ENCODE measurements around the gene HSD11B1. TPM values are rescaled to one million over a fixed set of nuclear protein-coding genes. Genes with fewer than 3 reads are reported as not detected.

The HSD11B1 gene
- total RNA-seq: 6.0 TPM

- DNase-seq (ENCODE audit: low spot score): peak; percentile 77
- ATAC-seq: peak; percentile 98
- intact Hi-C loops (cut with DNase I): no loop called here
Observed at GRCh38 chr1:209704584-209704983, at the start of gene HSD11B1. TSS of gene HSD11B1 (plus strand) at chr1:209704846. CDS start at chr1:209704943, 97 bp downstream.

GRCh38 chr1:209655411-209656231 lies 49.0 kb upstream of the HSD11B1 start:
- ATAC-seq: no peak
- no peak for DNase-seq (ENCODE audit: low spot score)
- intact Hi-C loops (cut with DNase I): loop anchor here (2.0 kb wide), 1 partner anchor 25 kb away; no protein-coding TSS in a partner anchor

GRCh38 chr1:209657140-209657879 lies 47.3 kb upstream of the HSD11B1 start:
- intact Hi-C loops (cut with DNase I): no loop called here
- DNase-seq (ENCODE audit: low spot score): no peak
- no peak for ATAC-seq

- ATAC-seq: no peak
- DNase-seq (ENCODE audit: low spot score): no peak
- intact Hi-C loops (cut with DNase I): no loop called here
Observed at GRCh38 chr1:209657918-209658317, 46.7 kb upstream of the HSD11B1 start.

GRCh38 chr1:209659909-209660308 lies 44.7 kb upstream of the HSD11B1 start:
- intact Hi-C loops (cut with DNase I): no loop called here
- DNase-seq (ENCODE audit: low spot score): no peak
- no peak for ATAC-seq

GRCh38 chr1:209661071-209661470 lies 43.6 kb upstream of the HSD11B1 start:
- no peak for ATAC-seq
- no peak for DNase-seq (ENCODE audit: low spot score)
- intact Hi-C loops (cut with DNase I): no loop called here

GRCh38 chr1:209662879-209663327 lies 41.7 kb upstream of the HSD11B1 start:
- ATAC-seq (no peak), DNase-seq (ENCODE audit: low spot score) (no peak)
- intact Hi-C loops (cut with DNase I): no loop called here

GRCh38 chr1:209667103-209667502 lies 37.5 kb upstream of the HSD11B1 start:
- no peak for ATAC-seq
- intact Hi-C loops (cut with DNase I): no loop called here
- DNase-seq (ENCODE audit: low spot score): no peak

- no peak for ATAC-seq
Observed at GRCh38 chr1:209667708-209668107, 36.9 kb upstream of the HSD11B1 start.

GRCh38 chr1:209670441-209671082 lies 34.1 kb upstream of the HSD11B1 start:
- ATAC-seq: no peak
- intact Hi-C loops (cut with DNase I): no loop called here
- no peak for DNase-seq (ENCODE audit: low spot score)

More at GRCh38 chr1:209667708-209668107, 36.9 kb upstream of the HSD11B1 start:
- DNase-seq (ENCODE audit: low spot score): no peak
- intact Hi-C loops (cut with DNase I): no loop called here

- DNase-seq (ENCODE audit: low spot score) (no peak), ATAC-seq (no peak)
- intact Hi-C loops (cut with DNase I): no loop called here
Observed at GRCh38 chr1:209672705-209673630, 31.7 kb upstream of the HSD11B1 start.

- DNase-seq (ENCODE audit: low spot score) (no peak), ATAC-seq (peak; percentile 71)
- intact Hi-C loops (cut with DNase I): no loop called here
Observed at GRCh38 chr1:209673631-209674417, 30.8 kb upstream of the HSD11B1 start.

- DNase-seq (ENCODE audit: low spot score): peak; percentile 80
- intact Hi-C loops (cut with DNase I): no loop called here
- ATAC-seq: peak; percentile 87
Observed at GRCh38 chr1:209674957-209675564, 29.6 kb upstream of the HSD11B1 start, which contains the start of gene G0S2. TSS of gene G0S2 (plus strand) at chr1:209675412. CDS start at chr1:209675685, 273 bp downstream.

GRCh38 chr1:209675565-209676154 lies 29.0 kb upstream of the HSD11B1 start:
- peak; percentile 61 for ATAC-seq
- DNase-seq (ENCODE audit: low spot score): peak; percentile 65
- intact Hi-C loops (cut with DNase I): no loop called here

GRCh38 chr1:209678981-209679539 lies 25.6 kb upstream of the HSD11B1 start:
- DNase-seq (ENCODE audit: low spot score) (no peak), ATAC-seq (no peak)
- intact Hi-C loops (cut with DNase I): no loop called here

- DNase-seq (ENCODE audit: low spot score) (no peak), ATAC-seq (no peak)
- intact Hi-C loops (cut with DNase I): no loop called here
Observed at GRCh38 chr1:209685821-209686220, 18.8 kb upstream of the HSD11B1 start.

GRCh38 chr1:209686322-209686721 lies 18.3 kb upstream of the HSD11B1 start:
- intact Hi-C loops (cut with DNase I): no loop called here
- DNase-seq (ENCODE audit: low spot score) (no peak), ATAC-seq (no peak)
